CD4-positive, alpha-beta T cell (primary cell): ENCODE results near the gene NKX2-8. TPM values are rescaled to one million over a fixed set of nuclear protein-coding genes. Genes with fewer than 3 reads are reported as not detected.

Source experiments
- ATAC-seq: fragments of 200-7000 bp; cut with Tn5 transposase; one replicate; pipeline ENCODE4 v1.10.0; 2022; ENCODE audit warnings: mild to moderate bottlenecking; ENCODE audit not compliant: poor library complexity
- CTCF ChIA-PET: fragments of 350-600 bp; sonication (Branson Sonifier 250); formaldehyde crosslinking; loops from one replicate; lab custom pipeline; 2021; ENCODE audit warnings: antibody characterized with exemption, inconsistent platforms; lab: Charles Lee
- POLR2A ChIA-PET: fragments of 350-600 bp; sonication (Branson Sonifier 250); formaldehyde crosslinking; loops from one replicate; lab custom pipeline; 2021; ENCODE audit warnings: antibody characterized with exemption, inconsistent platforms; lab: Charles Lee
- DNase-seq, 14 experiments: peaks; one replicate each; pipeline ENCODE4 v3.0.0-alpha.2; 2013 to 2020; ENCODE audit warnings: mixed read lengths in 2 of 14
- H3K27ac ChIP-seq, 2 donors: one replicate each; pipeline versions ENCODE4 v1.5.1 to v1.7.0; 2013; ENCODE audit warnings: low read length in 2 of 2, low read depth in 1 of 2, mild to moderate bottlenecking in 1 of 2
- H3K27me3 ChIP-seq, 2 experiments: 1 replicate in 1 of 2; 2 replicates in 1 of 2; pipeline versions ENCODE4 v1.6.1 to v1.7.0; 2013; ENCODE audit warnings: low read length in 2 of 2, control low read depth in 1 of 2, mild to moderate bottlenecking in 1 of 2, moderate library complexity in 1 of 2; ENCODE audit not compliant: insufficient read depth in 2 of 2, control insufficient read depth in 1 of 2
- H3K36me3 ChIP-seq: one replicate; pipeline ENCODE4 v1.6.1; 2013; ENCODE audit warnings: low read length, control low read depth; ENCODE audit not compliant: insufficient read depth
- H3K4me1 ChIP-seq: one replicate; pipeline ENCODE4 v1.6.1; 2013; ENCODE audit warnings: low read length, control low read depth; ENCODE audit not compliant: insufficient read depth
- H3K4me3 ChIP-seq: one replicate; pipeline ENCODE4 v1.5.1; 2013; ENCODE audit warnings: mild to moderate bottlenecking, low read length, moderate library complexity
- H3K9me3 ChIP-seq, 2 experiments: 1 replicate in 1 of 2; 2 replicates in 1 of 2; pipeline versions ENCODE4 v1.6.1 to v1.7.0; 2013; ENCODE audit warnings: low read length in 2 of 2, mild to moderate bottlenecking in 2 of 2, control low read depth in 1 of 2, moderate library complexity in 1 of 2; ENCODE audit not compliant: control insufficient read depth in 1 of 2, insufficient read depth in 1 of 2
- H3K27ac Mint-ChIP-seq: one replicate; pipeline ENCODE4 v1.8.0; 2020; ENCODE audit warnings: mixed read lengths
- H3K27me3 Mint-ChIP-seq: one replicate; pipeline ENCODE4 v1.8.0; 2021; ENCODE audit warnings: mixed read lengths
- H3K36me3 Mint-ChIP-seq: one replicate; pipeline ENCODE4 v1.8.0; 2021; ENCODE audit warnings: low read depth, mixed read lengths
- H3K4me1 Mint-ChIP-seq: one replicate; pipeline ENCODE4 v1.8.0; 2021; ENCODE audit warnings: low read depth, mixed read lengths
- H3K4me3 Mint-ChIP-seq: one replicate; pipeline ENCODE4 v1.8.0; 2020; ENCODE audit warnings: mild to moderate bottlenecking, mixed read lengths
- H3K9me3 Mint-ChIP-seq: one replicate; pipeline ENCODE4 v1.8.0; 2020; ENCODE audit warnings: mixed read lengths
- intact Hi-C, 2 experiments: fragments of 100-400 bp; cut with DNase I in 1 of 2; cut with micrococcal nuclease in 1 of 2; formaldehyde crosslinking; loops; one replicate each; pipeline versions ENCODE4 v1.15.1 to v1.9.0; 2023 to 2025; cut with DNase I, micrococcal nuclease
- total RNA-seq, 174 experiments: library from RNA in 2 of 174; stranded (reverse) in 2 of 174; gene quantifications; one replicate each; pipeline ENCODE4 v1.2.3 and lab custom pipeline; 2021 to 2026
- TF ChIP-seq, protein P1 (sequence below): fragments of 200-600 bp; IDR thresholded peaks from one replicate; pipeline ENCODE4 v1.8.0; 2022; ENCODE audit warnings: antibody characterized with exemption, mild to moderate bottlenecking

Gene NKX2-8
- total RNA-seq, 2 experiments from 2014 or later, result not detected

DNA sequence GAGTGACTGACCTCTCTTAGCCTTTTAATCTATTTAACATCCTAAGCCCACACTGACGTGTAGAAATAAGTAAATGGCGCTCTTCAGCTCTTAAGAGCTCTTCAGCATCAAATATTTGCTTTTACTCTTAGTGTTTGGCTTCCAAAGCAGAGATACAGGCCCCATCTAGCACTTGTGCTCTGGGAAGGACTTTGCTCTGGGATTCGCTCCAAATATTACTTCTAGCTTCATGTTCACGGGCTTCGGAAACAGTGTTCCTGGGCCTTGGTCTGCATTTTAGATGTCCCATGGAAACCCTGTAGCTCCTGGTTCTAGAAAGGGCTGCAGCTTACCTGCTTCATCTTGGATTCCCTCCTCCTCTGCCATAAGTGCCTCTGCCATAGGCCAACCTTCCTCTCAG, 2.7 kb upstream of the NKX2-8 start:
- no peaks in the 10 kb centered on the region for H3K36me3 Mint-ChIP-seq
- H3K9me3 ChIP-seq, result peaks cover 0 to 33% of the 10 kb centered on the region in 2 experiments
- CTCF ChIA-PET, result no interaction called here
- H3K27ac Mint-ChIP-seq, result no peak overlapping the region
- H3K4me3 ChIP-seq, result no peak overlapping the region
- H3K27ac ChIP-seq, result no peak overlapping the region
- no peak for DNase-seq
- peaks cover 7% of the 10 kb centered on the region for H3K4me1 ChIP-seq
- H3K36me3 ChIP-seq, result no peaks in the 10 kb centered on the region
- TF ChIP-seq, protein P1, sequence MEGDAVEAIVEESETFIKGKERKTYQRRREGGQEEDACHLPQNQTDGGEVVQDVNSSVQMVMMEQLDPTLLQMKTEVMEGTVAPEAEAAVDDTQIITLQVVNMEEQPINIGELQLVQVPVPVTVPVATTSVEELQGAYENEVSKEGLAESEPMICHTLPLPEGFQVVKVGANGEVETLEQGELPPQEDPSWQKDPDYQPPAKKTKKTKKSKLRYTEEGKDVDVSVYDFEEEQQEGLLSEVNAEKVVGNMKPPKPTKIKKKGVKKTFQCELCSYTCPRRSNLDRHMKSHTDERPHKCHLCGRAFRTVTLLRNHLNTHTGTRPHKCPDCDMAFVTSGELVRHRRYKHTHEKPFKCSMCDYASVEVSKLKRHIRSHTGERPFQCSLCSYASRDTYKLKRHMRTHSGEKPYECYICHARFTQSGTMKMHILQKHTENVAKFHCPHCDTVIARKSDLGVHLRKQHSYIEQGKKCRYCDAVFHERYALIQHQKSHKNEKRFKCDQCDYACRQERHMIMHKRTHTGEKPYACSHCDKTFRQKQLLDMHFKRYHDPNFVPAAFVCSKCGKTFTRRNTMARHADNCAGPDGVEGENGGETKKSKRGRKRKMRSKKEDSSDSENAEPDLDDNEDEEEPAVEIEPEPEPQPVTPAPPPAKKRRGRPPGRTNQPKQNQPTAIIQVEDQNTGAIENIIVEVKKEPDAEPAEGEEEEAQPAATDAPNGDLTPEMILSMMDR, result no peak
- H3K4me1 Mint-ChIP-seq, result no peaks in the 10 kb centered on the region
- intact Hi-C loops, result no loop called here
- no peaks in the 10 kb centered on the region for H3K9me3 Mint-ChIP-seq
- no peak overlapping the region for H3K4me3 Mint-ChIP-seq
- POLR2A ChIA-PET, result no interaction called here
- peaks cover 77% of the 10 kb centered on the region for H3K27me3 Mint-ChIP-seq
- H3K27me3 ChIP-seq, result peaks cover 52 to 88% of the 10 kb centered on the region in 2 experiments
- no peak for ATAC-seq

DNA sequence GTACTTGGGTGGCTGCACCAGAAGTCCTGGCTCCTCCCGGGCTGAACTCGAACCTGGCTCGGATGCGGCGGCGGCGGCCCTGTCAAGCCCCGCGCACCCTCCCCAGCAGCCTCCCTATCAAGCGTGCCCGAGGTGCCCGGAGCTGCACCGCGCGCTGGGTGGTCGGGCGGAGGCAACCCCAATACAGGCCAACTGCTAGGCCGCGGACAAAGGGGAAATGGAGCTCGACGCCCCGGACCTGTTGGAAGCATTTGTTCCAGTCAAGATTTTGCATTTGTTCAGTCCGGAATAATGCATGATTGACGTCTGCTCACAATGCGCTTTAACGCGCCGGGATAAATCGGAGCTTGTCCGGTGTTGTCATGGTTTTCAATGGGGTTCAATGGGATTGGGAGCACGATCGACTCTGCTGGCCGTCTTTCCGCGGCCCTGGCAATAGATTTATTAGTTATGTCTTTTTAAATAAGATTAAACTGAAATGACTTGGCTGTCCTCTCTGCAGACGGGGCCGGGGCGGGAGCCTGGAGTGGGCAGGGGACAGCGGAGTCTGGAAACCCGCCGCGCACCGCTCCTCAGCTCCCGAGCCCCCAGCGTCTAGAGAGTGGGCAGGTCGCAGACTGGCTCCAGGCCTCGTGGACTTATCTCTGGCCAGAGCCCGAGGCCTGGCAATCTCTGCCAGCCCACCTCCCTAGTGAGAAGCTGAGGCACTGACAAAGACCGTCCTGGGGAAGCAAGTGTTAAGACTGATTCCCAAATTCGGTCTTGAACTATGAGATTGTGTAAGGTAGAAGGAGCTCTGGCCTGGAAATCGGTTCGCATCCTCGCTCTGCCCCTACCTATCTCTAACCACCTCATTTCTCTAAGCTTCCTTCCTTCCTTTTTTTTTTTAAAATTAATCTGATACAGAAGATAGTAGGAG, 1.7 kb upstream of the NKX2-8 start:
- Histone ChIP-seq H3K27ac (no peak overlapping the region), H3K9me3 (peaks cover 0 to 42% of the 10 kb centered on the region in 2 experiments), H3K27me3 (peaks cover 54 to 88% of the 10 kb centered on the region in 2 experiments), H3K4me1 (peaks cover 7% of the 10 kb centered on the region), H3K4me3 (no peak overlapping the region), H3K36me3 (no peaks in the 10 kb centered on the region)
- no peak for ATAC-seq
- H3K27me3 Mint-ChIP-seq, result peaks cover 78% of the 10 kb centered on the region
- H3K4me1 Mint-ChIP-seq, result no peaks in the 10 kb centered on the region
- no peak overlapping the region for H3K4me3 Mint-ChIP-seq
- no peak for DNase-seq
- ChIA-PET POLR2A (no interaction called here), CTCF (no interaction called here)
- H3K27ac Mint-ChIP-seq, result no peak overlapping the region
- TF ChIP-seq, protein P1, result no peak
- intact Hi-C loops, result no loop called here
- no peaks in the 10 kb centered on the region for H3K9me3 Mint-ChIP-seq
- no peaks in the 10 kb centered on the region for H3K36me3 Mint-ChIP-seq

DNA sequence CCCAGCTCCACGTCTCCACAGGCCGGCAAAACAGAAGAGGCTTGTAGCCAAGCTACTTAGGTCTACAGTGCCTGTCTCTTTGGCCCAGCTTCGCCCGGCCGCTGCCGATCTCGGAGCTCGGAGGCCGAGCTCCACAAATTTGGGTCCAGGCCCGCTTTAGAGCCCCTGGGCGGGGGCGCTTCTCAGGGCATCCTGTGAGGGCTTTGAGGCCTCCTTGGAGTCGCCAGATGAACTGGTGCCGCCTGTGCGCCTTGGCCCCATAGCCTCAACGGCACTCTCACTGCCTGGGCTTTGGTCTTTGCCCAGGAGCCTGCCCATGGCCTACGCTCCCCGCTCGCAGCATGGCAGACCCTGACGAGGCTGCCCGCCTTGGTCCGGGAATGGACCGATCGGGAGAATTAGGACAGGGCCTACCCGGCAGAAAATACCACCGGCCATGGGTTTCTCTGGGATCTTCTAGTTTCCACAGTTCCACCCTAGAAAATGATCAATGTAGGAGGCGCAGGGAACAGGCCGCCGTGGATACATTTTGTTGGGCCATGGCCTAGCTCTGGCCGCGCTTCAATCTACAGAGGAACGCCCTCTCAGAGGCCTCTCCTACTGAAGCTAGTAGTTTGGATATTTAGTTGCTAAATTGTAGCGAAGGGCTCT, 953 bp upstream of the NKX2-8 start:
- DNase-seq, result no peak
- H3K9me3 Mint-ChIP-seq, result no peaks in the 10 kb centered on the region
- intact Hi-C loops, result no loop called here
- no peaks in the 10 kb centered on the region for H3K36me3 Mint-ChIP-seq
- no peak for ATAC-seq
- Histone ChIP-seq H3K9me3 (peaks cover 0 to 42% of the 10 kb centered on the region in 2 experiments), H3K27ac (no peak overlapping the region), H3K4me1 (peaks cover 7% of the 10 kb centered on the region), H3K36me3 (no peaks in the 10 kb centered on the region), H3K4me3 (no peak overlapping the region), H3K27me3 (peaks cover 59 to 88% of the 10 kb centered on the region in 2 experiments)
- ChIA-PET POLR2A (no interaction called here), CTCF (no interaction called here)
- no peak overlapping the region for H3K27ac Mint-ChIP-seq
- H3K4me3 Mint-ChIP-seq, result no peak overlapping the region
- H3K27me3 Mint-ChIP-seq, result peaks cover 78% of the 10 kb centered on the region
- H3K4me1 Mint-ChIP-seq, result no peaks in the 10 kb centered on the region
- TF ChIP-seq, protein P1, result no peak
